Measurements from ENCODE around the gene TRIM24.

TRIM24 gene

DNA sequence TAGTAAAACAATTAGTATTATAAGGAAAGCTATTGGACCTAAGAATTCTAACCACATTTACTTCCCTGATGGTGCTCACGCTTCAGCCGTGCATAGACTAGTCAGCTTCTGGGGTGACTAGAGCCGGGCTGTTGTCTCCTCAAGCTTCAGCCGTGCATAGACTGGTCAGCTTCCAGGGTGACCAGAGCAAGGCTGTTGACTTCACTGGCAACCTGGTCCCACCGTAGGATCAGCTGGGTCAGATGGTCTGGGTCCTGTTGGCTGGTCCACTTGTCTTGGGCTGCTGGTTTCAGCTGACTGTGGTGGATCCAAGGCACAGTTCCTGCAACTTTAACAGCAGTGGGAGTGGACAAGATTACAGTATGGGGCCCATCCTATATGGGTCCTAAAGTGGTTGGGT, 99.4 kb downstream of the TRIM24 start:
- H2AFZ ChIP-seq (ENCODE audit: low read length), result no peak overlapping the region

GRCh38 chr7:138563808-138564207, 103.7 kb downstream of the TRIM24 start:
- Histone ChIP-seq H3K9me2 (replicated peaks; ENCODE audit: low read depth, low read length) (no peaks in the 10 kb centered on the region), H3K4me2 (ENCODE audit: low read depth, low read length, poor library complexity, severe bottlenecking) (no peak overlapping the region), H4K20me1 (ENCODE audit: insufficient read depth, low read length, poor library complexity, severe bottlenecking) (no peaks in the 10 kb centered on the region), H3K27me3 (ENCODE audit: insufficient read depth, low read length, poor library complexity, severe bottlenecking) (no peaks in the 10 kb centered on the region), H3K36me3 (ENCODE audit: insufficient read depth, low read length) (peaks cover 94% of the 10 kb centered on the region), H3K79me2 (ENCODE audit: insufficient read depth, low read length) (no peaks in the 10 kb centered on the region), H3K4me1 (ENCODE audit: insufficient read depth, low read length, poor library complexity, severe bottlenecking) (no peaks in the 10 kb centered on the region), H3F3A (ENCODE audit: low read depth) (no peaks in the 10 kb centered on the region), H3K9ac (ENCODE audit: low read depth, low read length, poor library complexity, severe bottlenecking) (no peak overlapping the region), H2AFZ (ENCODE audit: low read length) (no peak overlapping the region), H3K4me3 (ENCODE audit: low read length, poor library complexity, severe bottlenecking) (no peak overlapping the region), H3K9me3 (ENCODE audit: insufficient read depth, low read depth, low read length) (peaks cover 29% of the 10 kb centered on the region; the same call in 1 of the 2 replicates)
- TF ChIP-seq EZH2phosphoT487 (IDR thresholded peaks at IDR 0.05; ENCODE audit: borderline replicate concordance), result no peak
- TF ChIP-seq, protein P1, sequence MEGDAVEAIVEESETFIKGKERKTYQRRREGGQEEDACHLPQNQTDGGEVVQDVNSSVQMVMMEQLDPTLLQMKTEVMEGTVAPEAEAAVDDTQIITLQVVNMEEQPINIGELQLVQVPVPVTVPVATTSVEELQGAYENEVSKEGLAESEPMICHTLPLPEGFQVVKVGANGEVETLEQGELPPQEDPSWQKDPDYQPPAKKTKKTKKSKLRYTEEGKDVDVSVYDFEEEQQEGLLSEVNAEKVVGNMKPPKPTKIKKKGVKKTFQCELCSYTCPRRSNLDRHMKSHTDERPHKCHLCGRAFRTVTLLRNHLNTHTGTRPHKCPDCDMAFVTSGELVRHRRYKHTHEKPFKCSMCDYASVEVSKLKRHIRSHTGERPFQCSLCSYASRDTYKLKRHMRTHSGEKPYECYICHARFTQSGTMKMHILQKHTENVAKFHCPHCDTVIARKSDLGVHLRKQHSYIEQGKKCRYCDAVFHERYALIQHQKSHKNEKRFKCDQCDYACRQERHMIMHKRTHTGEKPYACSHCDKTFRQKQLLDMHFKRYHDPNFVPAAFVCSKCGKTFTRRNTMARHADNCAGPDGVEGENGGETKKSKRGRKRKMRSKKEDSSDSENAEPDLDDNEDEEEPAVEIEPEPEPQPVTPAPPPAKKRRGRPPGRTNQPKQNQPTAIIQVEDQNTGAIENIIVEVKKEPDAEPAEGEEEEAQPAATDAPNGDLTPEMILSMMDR (conservative IDR thresholded peaks at IDR 0.05; ENCODE audit: low read length), result no peak

More for the DNA sequence above, 99.4 kb downstream of the TRIM24 start:
- peaks cover 36% of the 10 kb centered on the region for H3K9me3 ChIP-seq (ENCODE audit: insufficient read depth, low read depth, low read length)
- no peaks in the 10 kb centered on the region for H3K27me3 ChIP-seq (ENCODE audit: insufficient read depth, low read length, poor library complexity, severe bottlenecking)
- no peaks in the 10 kb centered on the region for H3K4me1 ChIP-seq (ENCODE audit: insufficient read depth, low read length, poor library complexity, severe bottlenecking)
- H3F3A ChIP-seq (ENCODE audit: low read depth), result no peaks in the 10 kb centered on the region
- H3K9me2 ChIP-seq (replicated peaks; ENCODE audit: low read depth, low read length), result no peaks in the 10 kb centered on the region
- H3K9ac ChIP-seq (ENCODE audit: low read depth, low read length, poor library complexity, severe bottlenecking), result no peak overlapping the region
- H3K79me2 ChIP-seq (ENCODE audit: insufficient read depth, low read length), result no peaks in the 10 kb centered on the region
- no peak for TF ChIP-seq EZH2phosphoT487 (IDR thresholded peaks at IDR 0.05; ENCODE audit: borderline replicate concordance)
- TF ChIP-seq, protein P1 (conservative IDR thresholded peaks at IDR 0.05; ENCODE audit: low read length), result no peak
- H3K4me3 ChIP-seq (ENCODE audit: low read length, poor library complexity, severe bottlenecking), result no peak overlapping the region
- H4K20me1 ChIP-seq (ENCODE audit: insufficient read depth, low read length, poor library complexity, severe bottlenecking), result no peaks in the 10 kb centered on the region
- H3K36me3 ChIP-seq (ENCODE audit: insufficient read depth, low read length), result peaks cover 99% of the 10 kb centered on the region
- H3K4me2 ChIP-seq (ENCODE audit: low read depth, low read length, poor library complexity, severe bottlenecking), result no peak overlapping the region

GRCh38 chr7:138564365-138564764, 104.3 kb downstream of the TRIM24 start:
- Histone ChIP-seq H2AFZ (ENCODE audit: low read length) (no peak overlapping the region), H3K27me3 (ENCODE audit: insufficient read depth, low read length, poor library complexity, severe bottlenecking) (no peaks in the 10 kb centered on the region), H3K4me3 (ENCODE audit: low read length, poor library complexity, severe bottlenecking) (no peak overlapping the region), H3K4me2 (ENCODE audit: low read depth, low read length, poor library complexity, severe bottlenecking) (no peak overlapping the region), H3K9me2 (replicated peaks; ENCODE audit: low read depth, low read length) (no peaks in the 10 kb centered on the region), H3K4me1 (ENCODE audit: insufficient read depth, low read length, poor library complexity, severe bottlenecking) (no peaks in the 10 kb centered on the region), H3K9me3 (ENCODE audit: insufficient read depth, low read depth, low read length) (peaks cover 29% of the 10 kb centered on the region; the same call in 1 of the 2 replicates), H3K36me3 (ENCODE audit: insufficient read depth, low read length) (peaks cover 94% of the 10 kb centered on the region), H3K79me2 (ENCODE audit: insufficient read depth, low read length) (no peaks in the 10 kb centered on the region), H3F3A (ENCODE audit: low read depth) (no peaks in the 10 kb centered on the region), H4K20me1 (ENCODE audit: insufficient read depth, low read length, poor library complexity, severe bottlenecking) (no peaks in the 10 kb centered on the region), H3K9ac (ENCODE audit: low read depth, low read length, poor library complexity, severe bottlenecking) (no peak overlapping the region)
- TF ChIP-seq EZH2phosphoT487 (IDR thresholded peaks at IDR 0.05; ENCODE audit: borderline replicate concordance), result no peak
- TF ChIP-seq, protein P1 (conservative IDR thresholded peaks at IDR 0.05; ENCODE audit: low read length), result no peak
